Activated T-helper 1 cell treated with Interleukin-2 at 50 U/mL for 16 hours (primary cell): ENCODE data around the gene NOVA1.
"Not testable (repeated sequence)": the region's sequence is repeated elsewhere in the genome, so short reads cannot be mapped to it uniquely, and the experiment has no call there.

Experiments used
- DNase-seq: peaks from one replicate; pipeline ENCODE4 v3.0.0-alpha.2; 2020; ENCODE audit warnings: low read depth

NOVA1 gene

GRCh38 chr14:26597589-26598080 lies at the start of gene NOVA1:
NOVA1 (minus strand) TSS chr14:26598033; CDS start chr14:26597436, 597 bp downstream.
- DNase-seq: no peak

GRCh38 chr14:26645057-26645456 lies 47.2 kb upstream of the NOVA1 start:
- not testable (repeated sequence) for DNase-seq

DNA sequence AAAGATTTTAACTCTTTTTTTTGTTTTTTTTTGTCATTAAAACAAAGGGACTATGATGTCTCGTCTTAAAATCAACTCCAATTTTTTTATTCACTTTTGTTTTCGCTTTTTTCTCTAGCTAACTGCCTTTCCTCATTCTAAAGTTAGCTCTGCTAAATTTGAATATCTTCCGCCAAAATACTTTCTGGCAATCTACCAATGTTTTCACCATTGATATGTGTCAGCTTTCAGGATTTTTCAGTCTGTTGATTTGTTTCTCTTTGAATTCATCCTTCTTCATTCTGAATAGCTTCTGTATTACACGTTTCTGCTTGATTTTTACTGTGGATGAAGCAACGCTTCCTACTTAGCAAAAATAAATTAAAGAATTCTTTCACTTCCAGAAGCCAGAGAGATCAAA lies 38.7 kb upstream of the NOVA1 start:
- DNase-seq: no peak

DNA sequence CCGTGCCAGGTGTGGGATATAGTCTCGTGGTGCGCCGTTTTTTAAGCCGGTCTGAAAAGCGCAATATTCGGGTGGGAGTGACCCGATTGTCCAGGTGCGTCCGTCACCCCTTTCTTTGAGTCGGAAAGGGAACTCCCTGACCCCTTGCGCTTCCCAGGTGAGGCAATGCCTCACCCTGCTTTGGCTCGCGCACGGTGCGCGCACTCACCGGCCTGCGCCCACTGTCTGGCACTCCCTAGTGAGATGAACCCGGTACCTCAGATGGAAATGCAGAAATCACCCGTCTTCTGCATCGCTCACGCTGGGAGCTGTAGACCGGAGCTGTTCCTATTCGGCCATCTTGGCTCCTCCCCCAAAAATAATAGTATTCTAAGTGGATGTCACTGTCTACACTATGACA lies 37.1 kb upstream of the NOVA1 start:
- not testable (repeated sequence) for DNase-seq

- DNase-seq: no peak
Measured at GRCh38 chr14:26626256-26626655, 28.4 kb upstream of the NOVA1 start.

GRCh38 chr14:26622611-26623010 lies 24.8 kb upstream of the NOVA1 start:
- no peak for DNase-seq

GRCh38 chr14:26621807-26622560 lies 24.2 kb upstream of the NOVA1 start:
- DNase-seq: no peak

GRCh38 chr14:26621364-26621763 lies 23.5 kb upstream of the NOVA1 start:
- DNase-seq: no peak

GRCh38 chr14:26611259-26611658 lies 13.4 kb upstream of the NOVA1 start:
- no peak for DNase-seq

DNA sequence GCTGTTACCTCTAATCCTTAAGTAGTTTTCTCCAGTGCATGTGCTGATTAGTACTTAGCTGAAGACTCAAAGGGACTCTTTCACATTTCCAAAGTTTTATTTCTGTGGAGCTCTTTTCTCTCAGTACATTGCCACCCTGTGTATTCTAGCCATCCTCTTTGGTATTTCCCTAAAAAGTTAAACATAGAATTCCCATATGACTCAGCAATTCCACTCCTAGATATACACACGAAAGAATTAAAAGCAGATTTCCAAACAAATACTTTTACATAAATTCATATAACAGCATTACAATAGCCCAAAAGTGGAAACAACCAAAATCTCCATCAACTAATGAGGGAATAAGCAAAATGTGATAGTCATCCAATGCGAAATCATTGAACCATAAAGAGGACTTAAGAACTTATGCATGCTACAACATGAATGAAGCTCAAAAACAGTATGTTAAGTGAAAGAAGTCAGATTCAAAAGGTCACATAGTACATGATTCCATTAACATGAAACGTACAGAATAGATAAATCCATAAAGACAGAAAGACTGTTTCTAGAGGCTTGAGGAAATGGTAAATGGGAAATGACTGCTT lies 9.0 kb upstream of the NOVA1 start:
- no peak for DNase-seq

DNA sequence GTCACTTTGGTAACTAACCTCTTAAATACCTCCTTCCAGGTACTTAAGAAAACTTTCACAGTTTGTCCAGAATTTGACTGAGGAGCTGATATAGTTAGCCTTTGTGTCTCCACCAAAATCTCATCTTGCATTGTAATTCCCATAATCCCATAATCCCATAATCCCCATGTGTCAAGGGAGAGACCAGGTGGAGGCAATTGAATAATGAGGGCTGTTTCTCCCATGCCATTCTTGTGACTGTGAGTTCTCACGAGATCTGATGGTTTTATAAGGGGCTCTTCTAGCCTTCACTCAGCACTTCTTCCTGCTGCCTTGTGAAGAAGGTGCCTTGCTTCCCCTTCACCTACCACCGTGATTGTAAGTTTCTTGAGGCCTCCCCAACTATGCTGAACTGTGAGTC lies 7.8 kb upstream of the NOVA1 start:
- DNase-seq: no peak

DNA sequence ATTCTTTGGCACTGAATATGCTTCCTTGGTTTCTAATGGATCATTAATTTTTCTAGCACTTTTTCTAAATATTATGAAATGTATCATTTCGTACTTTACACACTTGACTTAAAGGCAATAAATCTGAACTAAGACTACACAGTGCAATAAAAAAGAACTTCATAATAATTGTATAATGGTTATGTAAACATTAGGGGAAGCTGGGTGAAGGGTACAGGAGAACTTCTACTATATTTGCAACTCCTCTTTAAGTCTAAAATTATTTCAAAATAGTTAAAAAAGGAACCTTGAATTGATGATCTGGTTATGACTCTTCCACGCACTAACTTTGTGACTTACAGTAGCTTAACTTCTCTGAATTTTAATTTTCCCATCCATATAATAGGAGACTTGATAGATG lies 5.1 kb upstream of the NOVA1 start:
- DNase-seq: no peak

DNA sequence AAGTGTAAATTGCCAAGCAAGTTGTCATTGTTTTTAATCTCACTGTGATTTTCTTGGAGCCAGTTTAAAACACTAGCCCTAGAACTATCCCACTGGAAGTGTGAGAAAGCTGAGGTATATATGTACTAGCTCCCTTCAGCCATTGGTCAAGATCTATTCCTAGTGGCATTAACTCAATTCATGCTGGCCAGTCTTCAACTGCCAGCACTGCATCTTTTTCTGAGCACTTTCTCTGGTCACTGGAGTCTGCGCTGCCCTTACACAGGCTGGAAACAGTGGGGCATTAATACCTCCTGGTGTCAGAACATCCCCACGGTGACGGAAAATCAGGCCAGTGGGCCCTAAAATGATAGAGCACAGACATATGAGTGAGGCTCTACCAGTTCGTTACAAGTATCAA lies 4.0 kb upstream of the NOVA1 start:
- no peak for DNase-seq

- DNase-seq: no peak
Measured at GRCh38 chr14:26599291-26599690, 1.5 kb upstream of the NOVA1 start.

- DNase-seq: no peak
Measured at GRCh38 chr14:26598672-26599131, 869 bp upstream of the NOVA1 start.

DNA sequence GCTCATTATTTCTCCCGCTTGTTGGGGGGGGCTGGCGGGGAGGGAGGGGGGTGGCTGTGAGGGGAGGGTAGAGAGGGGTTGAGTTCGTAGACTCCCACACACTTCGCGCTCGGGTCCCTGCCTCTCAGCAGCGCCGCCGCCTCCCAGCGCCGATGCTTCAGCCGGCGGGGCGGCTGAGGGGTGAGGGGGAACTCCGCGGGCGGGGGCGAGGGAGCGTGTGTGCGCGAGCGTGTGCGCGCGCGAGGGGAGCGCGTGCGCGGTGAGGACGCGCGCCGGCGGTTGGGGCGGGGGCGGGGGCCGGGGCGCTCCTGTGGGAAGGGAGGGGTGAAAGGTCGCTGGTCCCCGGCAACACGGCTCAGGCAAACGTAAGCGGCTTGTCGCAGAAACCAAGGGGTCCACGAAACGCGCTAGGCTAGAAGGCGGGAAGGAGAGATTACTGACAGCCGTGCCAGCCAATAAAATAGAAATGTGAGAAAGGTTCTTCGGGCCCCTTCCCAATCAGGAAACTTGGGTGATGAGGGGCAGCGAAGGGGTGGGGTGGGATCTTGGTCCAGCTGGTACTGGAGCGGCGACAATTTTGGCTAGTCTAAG lies 343 bp upstream of the NOVA1 start:
- DNase-seq: no peak

DNA sequence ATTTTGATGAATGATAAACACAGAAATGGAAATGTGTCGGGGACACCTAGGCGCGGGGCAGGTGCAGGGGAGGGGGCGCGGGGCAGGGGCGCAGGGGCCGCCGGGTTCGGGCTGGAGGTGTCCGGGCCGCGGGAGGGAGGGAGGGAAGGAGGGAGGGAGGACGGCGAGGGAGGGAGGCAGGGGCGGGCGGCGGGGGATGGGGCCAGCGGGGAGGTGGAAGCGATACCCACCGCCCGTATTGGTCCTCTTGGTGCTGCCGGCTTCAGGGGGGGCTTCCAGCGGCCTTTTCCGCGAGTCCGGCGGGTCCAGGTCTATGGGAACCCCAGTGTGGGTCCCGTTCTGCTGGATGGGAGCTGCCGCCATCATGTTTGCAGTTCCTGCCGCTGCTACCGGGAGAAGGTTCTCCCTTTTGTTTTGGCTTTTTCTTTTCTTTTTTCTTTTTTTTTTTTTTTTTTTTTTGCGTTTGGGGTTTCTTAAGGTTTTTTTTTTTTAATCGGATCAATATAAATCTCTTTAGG lies 703 bp downstream of the NOVA1 start:
- no peak for DNase-seq

DNA sequence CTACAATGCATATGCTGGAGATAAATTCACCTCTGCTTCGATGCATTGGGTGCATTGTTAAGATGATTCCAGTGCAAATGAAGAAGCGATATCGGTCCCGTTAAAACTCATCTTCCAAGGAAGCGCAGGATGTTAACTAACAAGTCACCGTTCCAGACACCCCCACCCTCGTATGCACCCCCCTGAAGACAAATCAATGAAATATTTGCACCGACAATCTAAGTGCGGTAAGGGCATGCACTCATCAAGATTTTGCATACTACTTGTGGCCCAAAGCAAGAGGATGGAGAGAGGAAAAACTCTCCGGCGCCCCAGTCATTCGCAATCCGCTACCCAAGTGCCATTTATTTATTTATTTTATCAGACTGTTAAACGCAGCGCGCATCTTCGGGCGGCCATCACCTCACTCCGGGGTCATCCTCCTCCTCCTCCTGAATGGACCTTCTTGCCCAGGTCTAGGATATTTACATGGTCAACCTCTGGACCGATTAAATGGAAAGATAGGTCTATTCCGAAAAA lies 1.2 kb downstream of the NOVA1 start:
- no peak for DNase-seq

- DNase-seq: no peak
Measured at GRCh38 chr14:26595926-26596542, 1.8 kb downstream of the NOVA1 start.

GRCh38 chr14:26594756-26595545 lies 2.9 kb downstream of the NOVA1 start:
- DNase-seq: no peak

DNA sequence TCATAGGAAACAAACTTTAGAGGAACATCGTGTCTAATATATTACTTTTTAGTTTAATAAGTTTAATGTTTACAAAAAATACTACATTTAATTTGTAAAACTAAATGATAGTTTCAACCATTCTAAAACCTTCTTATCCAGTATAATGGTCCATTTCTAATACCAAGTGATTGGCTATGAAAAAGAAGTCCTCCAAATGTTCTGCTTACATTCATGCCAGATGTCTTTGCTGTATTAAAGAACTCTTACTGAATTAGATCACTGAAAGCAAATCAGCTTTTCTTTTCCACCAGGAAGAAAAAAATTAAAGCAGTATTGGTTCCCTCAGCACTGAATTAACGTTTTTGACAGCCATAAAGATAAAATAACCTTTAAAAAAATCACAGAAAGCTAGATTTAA lies 3.7 kb downstream of the NOVA1 start:
- DNase-seq: no peak

DNA sequence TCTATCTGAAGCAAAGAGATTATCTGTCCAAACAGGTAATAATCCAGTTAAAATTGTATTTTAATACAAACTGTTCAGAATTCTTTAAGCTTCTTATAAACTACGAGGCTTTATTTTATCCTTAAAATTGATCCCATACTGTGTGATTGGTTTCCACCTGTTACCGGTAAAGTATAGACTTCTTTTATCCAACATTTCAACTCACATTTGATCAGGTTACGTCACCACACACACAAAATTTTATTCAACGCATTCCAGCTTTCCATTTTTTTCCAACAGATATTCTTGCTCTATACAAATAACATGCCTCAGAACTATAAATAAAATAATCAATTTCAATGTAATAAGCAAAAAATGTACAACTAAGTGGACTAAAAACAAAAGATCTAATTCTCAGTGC lies 4.5 kb downstream of the NOVA1 start:
- no peak for DNase-seq
